H1 (cell line): ENCODE measurements around the gene PRDX3. TPM values are rescaled to one million over a fixed set of nuclear protein-coding genes. Genes with fewer than 3 reads are reported as not detected.

Experiments used
- CBX5 ChIP-seq: fragments of 300-800, 300-1000 bp; sonication (generic); IDR thresholded peaks from 2 replicates; pipeline ENCODE4 v1.7.1; 2016; ENCODE audit warnings: antibody characterized with exemption, low read length, low read depth
- KDM4A ChIP-seq: IDR thresholded peaks from one replicate; pipeline ENCODE4 v1.7.1; 2012; ENCODE audit warnings: low read depth, mild to moderate bottlenecking, moderate library complexity, low read length, inconsistent platforms; ENCODE audit not compliant: severe bottlenecking
- SRF ChIP-seq: IDR thresholded peaks from 2 replicates; pipeline ENCODE4 v1.6.1; 2011; ENCODE audit warnings: mild to moderate bottlenecking, low read depth, low read length, moderate library complexity
- TBP ChIP-seq: IDR thresholded peaks from 2 replicates; pipeline ENCODE4 v1.6.1; 2011; ENCODE audit warnings: low read depth, low read length, improper control_type of control experiment
- YY1 ChIP-seq: IDR thresholded peaks from 2 replicates; pipeline ENCODE4 v1.6.1; 2011; ENCODE audit warnings: low read depth, mild to moderate bottlenecking, low read length
- polyA plus RNA-seq, 7 experiments: library from polyadenylated mRNA; depleted of rRNA in 3 of 7; stranded (reverse) in 5 of 7; unstranded in 2 of 7; fragments of >200 nt in 5 of 7; fragments of 200-250 nt in 2 of 7; gene quantifications; 1 replicate in 5 of 7; 2 replicates in 1 of 7; 4 replicates in 1 of 7; pipeline versions ENCODE4 v1.2.1 to v1.2.3, GENCODE V29; 2011 to 2013; ENCODE audit warnings: missing spikeins in 2 of 7, mixed read lengths in 2 of 7
- total RNA-seq: library from RNA; stranded (reverse); fragmentation: NEBNext Ultra II Directional; extraction: Animal tissue kit (Norgen Biotek cat#: 25700); gene quantifications from 2 replicates; pipeline ENCODE4 v1.2.1, GENCODE V29; 2021
- TF ChIP-seq, protein P1 (sequence below): IDR thresholded peaks from 2 replicates; pipeline ENCODE4 v1.6.1; 2012; ENCODE audit warnings: inconsistent platforms

The PRDX3 gene
- total and polyA plus RNA-seq, 2 of the 8 experiments (the other 6 are each of a cell fraction or from before 2014, with no cell fraction given), result 201 to 208 TPM

DNA sequence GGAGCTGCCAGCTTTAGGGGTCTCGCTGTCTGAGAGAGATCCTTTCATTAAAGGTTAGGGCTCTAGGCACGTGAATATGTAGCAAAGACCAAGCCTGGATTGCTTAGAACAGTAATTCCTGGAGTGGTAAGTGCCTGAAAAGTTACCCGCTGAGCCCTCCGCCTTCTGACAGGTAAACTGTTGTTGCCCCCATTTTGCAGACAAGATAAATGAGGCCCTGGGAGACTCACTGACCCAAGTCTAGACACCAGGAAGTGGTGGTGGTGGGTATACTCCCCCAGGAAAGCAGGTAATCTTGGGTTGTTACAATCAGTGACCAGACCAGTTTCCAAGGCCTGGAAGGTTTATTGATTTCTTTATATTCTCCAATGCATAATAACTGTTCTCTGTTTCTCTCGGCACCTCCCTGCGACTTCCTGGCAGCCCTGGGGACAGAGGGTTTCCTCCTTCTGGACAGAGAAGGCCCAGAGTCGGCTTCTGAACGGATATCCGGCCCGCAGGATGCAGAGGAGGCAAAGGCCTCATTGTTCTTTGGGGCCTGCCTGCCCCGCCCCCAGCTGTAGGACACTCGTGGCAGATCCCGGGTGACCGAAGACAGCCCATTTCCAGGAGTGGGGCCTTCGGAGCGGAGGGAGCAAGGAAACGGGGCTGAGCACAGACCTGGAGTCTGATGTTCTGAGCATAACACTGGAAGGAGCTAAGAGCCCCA is 27.4 kb upstream of the PRDX3 start (continued):
- no peak for TF ChIP-seq CBX5
- no peak for TF ChIP-seq SRF
- no peak for TF ChIP-seq TBP
- TF ChIP-seq, protein P1, sequence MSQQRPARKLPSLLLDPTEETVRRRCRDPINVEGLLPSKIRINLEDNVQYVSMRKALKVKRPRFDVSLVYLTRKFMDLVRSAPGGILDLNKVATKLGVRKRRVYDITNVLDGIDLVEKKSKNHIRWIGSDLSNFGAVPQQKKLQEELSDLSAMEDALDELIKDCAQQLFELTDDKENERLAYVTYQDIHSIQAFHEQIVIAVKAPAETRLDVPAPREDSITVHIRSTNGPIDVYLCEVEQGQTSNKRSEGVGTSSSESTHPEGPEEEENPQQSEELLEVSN, result no peak
- TF ChIP-seq KDM4A, result no peak
- TF ChIP-seq YY1, result no peak
- TF ChIP-seq, all 59 proteins: peak for 0
